SKM-1 (cell line): Measurements from ENCODE around the gene EVC2.

Experiments
- DNase-seq: peaks from one replicate; lab custom pipeline; 2025; ENCODE audit not compliant: unreplicated experiment; lab: John Stamatoyannopoulos, UW

The EVC2 gene

DNA sequence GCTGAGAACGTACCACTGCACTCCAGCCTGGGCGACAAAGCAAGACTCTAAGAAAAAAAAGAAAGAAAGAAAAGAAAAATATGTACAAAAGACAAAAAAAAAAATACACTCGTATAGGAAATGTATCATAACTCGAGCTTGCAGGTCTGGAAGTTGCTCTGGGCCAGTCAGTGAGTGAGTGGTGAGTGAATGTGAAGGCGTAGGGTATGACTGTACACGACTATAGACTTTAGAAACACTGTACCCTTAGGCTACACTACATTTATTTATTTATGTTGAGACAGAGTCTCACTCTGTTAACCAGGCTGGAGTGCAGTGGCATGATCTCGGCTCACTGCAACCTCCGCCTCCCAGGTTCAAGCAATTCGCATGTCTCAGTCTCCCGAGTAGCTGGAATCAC, 29.4 kb downstream of the EVC2 start:
- no peak for DNase-seq

DNA sequence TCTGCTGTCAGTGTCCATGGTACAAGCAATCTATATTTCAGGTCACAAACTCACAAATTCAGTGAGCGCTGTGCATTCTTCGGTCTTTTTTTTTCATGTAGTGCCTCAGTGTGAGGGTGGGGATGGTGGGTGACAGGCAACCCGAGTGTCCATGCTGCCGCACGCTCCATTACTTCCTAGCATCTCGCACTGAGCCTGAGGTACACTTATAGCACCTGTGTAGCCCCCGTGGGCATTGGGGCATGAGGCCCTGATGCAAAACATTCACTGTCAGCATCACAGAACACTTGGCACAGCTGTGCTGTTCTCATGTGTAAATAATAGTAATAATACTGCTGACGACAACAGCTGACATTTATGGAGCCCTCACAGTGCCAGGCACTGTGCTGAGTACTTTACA, 31.6 kb downstream of the EVC2 start:
- no peak for DNase-seq

DNA sequence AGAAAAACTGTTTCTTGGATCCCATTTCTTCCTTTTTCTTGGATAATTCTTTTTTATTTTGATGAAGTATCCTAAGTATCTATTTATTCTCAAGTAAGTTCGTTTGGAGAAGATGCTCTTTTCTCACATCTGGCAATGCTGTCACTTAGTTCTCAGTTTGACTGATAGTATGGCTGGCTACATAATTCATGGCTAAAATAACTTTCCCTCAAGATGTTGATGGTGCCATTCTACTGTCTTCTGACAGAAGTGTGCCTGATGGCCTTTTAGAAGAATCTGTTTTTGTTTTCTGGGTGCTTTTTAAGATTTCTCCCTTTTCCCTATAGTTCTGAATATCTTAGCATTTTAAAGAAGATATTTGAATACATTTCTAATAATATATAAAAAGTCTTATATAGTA, 41.6 kb downstream of the EVC2 start:
- DNase-seq, result no peak

DNA sequence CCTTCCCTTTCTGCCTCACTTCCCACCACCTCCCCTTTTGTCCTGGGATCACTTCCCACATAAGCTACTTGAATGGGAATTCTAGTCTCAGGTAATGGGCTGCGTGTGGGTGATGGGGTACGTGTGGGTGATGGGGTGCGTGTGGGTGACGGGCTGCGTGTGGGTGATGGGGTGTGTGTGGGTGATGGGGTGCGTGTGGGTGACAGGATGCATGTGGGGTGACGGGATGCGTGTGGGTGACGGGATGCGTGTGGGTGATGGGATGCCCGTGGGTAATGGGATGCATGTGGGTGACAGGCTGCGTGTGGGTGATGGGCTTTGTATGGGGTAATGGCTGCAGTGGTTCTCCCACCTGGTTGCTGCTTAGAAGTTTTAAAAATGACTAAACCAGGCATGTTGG, 43.6 kb downstream of the EVC2 start:
- no peak for DNase-seq

DNA sequence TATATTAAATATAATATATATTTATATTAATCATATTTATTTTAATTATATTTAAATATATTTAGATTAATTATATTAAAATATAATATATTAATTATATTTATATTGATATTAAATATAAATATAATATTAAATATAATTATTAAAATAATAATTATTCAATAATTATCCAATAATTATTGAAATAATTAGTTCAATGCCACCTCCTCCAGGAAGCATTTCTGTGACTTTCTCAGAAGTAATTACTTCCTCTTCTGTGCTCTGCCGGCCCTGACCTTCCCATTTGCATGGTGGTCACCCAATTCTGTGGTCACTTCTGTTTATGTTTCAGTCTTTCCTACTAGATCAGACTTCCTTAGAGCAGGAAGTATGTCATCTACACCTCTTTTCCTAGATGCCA, 45.8 kb downstream of the EVC2 start:
- DNase-seq, result no peak

- DNase-seq, result no peak
These were observed 47.1 kb downstream of the EVC2 start for GRCh38 chr4:5661237-5661636.

DNA sequence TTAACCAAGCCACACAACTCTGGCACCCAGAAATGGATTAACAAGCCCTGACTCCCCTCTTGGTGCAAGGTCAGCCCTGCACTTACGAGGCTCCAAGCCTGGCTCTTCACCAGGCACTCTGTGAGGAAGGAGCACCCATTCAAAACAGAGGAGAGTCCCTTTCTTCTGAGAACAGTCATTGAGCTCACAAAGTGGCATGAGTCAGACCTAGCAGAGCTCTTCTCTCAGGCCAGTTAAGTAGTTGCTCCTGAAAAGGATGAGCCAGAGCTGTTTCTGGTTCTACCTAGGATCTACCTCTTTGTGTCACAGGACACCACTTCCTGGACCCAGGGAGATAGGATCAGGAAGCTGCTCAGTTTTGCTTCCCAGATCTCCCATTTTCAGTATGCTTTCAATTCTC, 48.2 kb downstream of the EVC2 start:
- DNase-seq, result no peak

GRCh38 chr4:5658974-5659373, 49.4 kb downstream of the EVC2 start:
- DNase-seq, result no peak

DNA sequence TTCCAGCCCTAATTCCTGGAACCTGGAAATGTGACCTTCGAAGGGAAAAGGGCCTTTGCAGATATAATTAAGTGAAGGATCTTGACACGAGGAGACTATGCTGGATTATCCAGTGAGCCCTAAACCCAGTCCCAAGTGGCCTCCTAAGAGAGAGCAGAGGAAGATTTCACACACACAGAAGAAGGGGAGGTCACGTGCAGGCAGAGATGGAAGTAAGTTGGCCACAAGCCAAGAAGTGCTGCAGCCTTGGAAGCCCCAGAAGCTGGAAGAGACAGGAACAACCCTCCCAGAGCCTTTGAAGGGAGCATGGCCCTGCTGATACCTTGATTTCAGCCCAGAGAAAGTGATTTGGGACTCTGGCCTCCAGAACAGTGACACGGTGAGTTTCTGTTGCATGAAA, 51.9 kb downstream of the EVC2 start:
- no peak for DNase-seq

GRCh38 chr4:5654791-5655190, 53.6 kb downstream of the EVC2 start:
- DNase-seq, result no peak

DNA sequence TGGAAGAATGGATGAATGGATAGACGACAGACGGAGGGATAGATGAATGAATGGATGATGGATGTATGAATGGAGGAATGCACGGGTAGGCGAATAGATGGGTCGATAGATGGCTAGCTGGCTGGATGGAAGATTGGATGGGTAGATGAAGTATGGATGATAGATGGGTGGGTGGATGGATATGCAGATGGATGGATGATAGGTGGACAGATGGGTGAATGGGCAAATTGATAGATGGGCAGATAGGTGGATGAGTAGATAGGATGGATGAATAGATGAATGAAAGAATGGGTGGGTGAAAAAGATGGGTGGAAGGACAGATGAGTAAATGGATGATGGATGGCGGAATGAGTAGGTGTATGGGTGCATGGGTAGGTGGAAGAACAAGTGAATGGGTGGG, 57.3 kb downstream of the EVC2 start:
- no peak for DNase-seq

- DNase-seq, result no peak
These were observed 58.3 kb downstream of the EVC2 start for GRCh38 chr4:5650040-5650439.

GRCh38 chr4:5647351-5647750, 61.0 kb downstream of the EVC2 start:
- no peak for DNase-seq

- no peak for DNase-seq
These were observed 68.3 kb downstream of the EVC2 start for GRCh38 chr4:5640096-5640495.

- DNase-seq, result no peak
These were observed 68.8 kb downstream of the EVC2 start for GRCh38 chr4:5639556-5639955.

- DNase-seq, result no peak
These were observed 69.4 kb downstream of the EVC2 start for GRCh38 chr4:5638976-5639375.

GRCh38 chr4:5638316-5638715, 70.0 kb downstream of the EVC2 start:
- no peak for DNase-seq

DNA sequence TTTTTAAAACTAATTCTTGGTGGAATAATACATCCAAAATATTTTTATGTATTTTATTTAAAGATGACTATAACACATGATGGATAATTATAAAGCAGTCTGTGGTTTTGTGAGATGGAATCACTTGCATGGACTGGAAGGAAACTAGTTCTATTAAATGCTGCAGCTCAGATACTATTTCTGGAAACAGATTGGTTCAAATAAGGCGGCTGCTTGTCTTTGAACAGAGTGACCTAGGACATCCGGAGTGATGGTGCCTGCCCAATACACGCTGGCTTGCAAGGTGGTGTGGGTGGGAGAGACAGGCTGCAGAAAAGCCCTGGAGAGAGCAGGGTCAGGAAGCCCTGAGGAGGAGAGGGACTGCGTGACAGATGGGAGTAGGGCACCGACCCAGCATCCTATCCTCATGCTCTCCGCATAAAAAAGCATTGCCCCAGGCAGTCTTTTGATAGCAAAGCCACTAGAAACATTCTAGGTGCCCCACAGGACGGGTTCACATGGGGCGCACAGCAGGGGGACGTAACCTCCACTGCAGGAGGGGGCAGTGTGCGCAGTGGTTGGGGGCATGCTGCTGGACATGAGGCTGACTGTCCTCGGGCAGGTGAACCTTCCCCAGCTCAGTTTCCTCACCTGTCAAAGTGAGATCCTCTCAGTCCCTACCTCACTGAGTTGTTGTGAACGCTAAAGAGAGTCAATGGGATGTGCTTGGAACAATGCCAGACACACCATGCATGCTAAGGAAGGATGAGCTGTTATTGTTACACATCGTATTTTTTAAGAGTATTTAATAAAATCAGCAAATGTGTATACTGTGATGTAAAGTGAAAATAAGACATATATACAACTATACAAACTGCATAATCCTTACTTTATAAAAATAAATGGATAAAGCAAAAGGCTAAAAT, 71.3 kb downstream of the EVC2 start:
- no peak for DNase-seq

- DNase-seq, result no peak
These were observed 72.5 kb downstream of the EVC2 start for GRCh38 chr4:5635826-5636195.

- DNase-seq, result no peak
These were observed 75.8 kb downstream of the EVC2 start for GRCh38 chr4:5632571-5632970.

GRCh38 chr4:5632066-5632440, 76.3 kb downstream of the EVC2 start:
- DNase-seq, result no peak

GRCh38 chr4:5631352-5632065, 76.8 kb downstream of the EVC2 start:
- DNase-seq, result no peak

- no peak for DNase-seq
These were observed 77.6 kb downstream of the EVC2 start for GRCh38 chr4:5630762-5631161.
